Esophagus (tissue), 2 donors: ENCODE results near the gene OPA3. TPM values are rescaled to one million over a fixed set of nuclear protein-coding genes. Genes with fewer than 3 reads are reported as not detected.

Source experiments
- H3K27ac ChIP-seq, 2 donors: one replicate each; pipeline ENCODE4 v1.5.1; 2013; ENCODE audit warnings: low read depth in 2 of 2, mild to moderate bottlenecking in 2 of 2, inconsistent platforms in 1 of 2, low read length in 1 of 2, moderate library complexity in 1 of 2
- H3K27me3 ChIP-seq, 2 donors: one replicate each; pipeline ENCODE4 v1.6.1; 2013; ENCODE audit warnings: low read length in 2 of 2, control low read depth in 1 of 2, mild to moderate bottlenecking in 1 of 2; ENCODE audit not compliant: insufficient read depth in 2 of 2, control insufficient read depth in 1 of 2
- H3K36me3 ChIP-seq, 2 donors: one replicate each; pipeline ENCODE4 v1.6.1; 2013; ENCODE audit warnings: low read length in 1 of 2; ENCODE audit not compliant: control insufficient read depth in 2 of 2, insufficient read depth in 2 of 2
- H3K4me1 ChIP-seq, 2 donors: one replicate each; pipeline ENCODE4 v1.6.1; 2013; ENCODE audit warnings: low read length in 1 of 2; ENCODE audit not compliant: control insufficient read depth in 2 of 2, insufficient read depth in 2 of 2
- H3K4me3 ChIP-seq, 2 donors: one replicate each; pipeline ENCODE4 v1.5.1; 2013; ENCODE audit warnings: low read length in 2 of 2, mild to moderate bottlenecking in 2 of 2, low read depth in 1 of 2, moderate library complexity in 1 of 2
- H3K9me3 ChIP-seq, 2 donors: one replicate each; pipeline ENCODE4 v1.6.1; 2013; ENCODE audit warnings: mild to moderate bottlenecking in 2 of 2, low read depth in 1 of 2, low read length in 1 of 2, moderate library complexity in 1 of 2; ENCODE audit not compliant: control insufficient read depth in 2 of 2, insufficient read depth in 1 of 2
- WGBS, 2 donors: extraction: QIAGEN DNeasy Blood & Tissue Kit; methylation state at CpG; one replicate each; pipeline ENCODE4 v1.1.7; 2013; 5-methylcytosine and 5-hydroxymethylcytosine counted together
- polyA plus RNA-seq, 2 donors: library from polyadenylated mRNA; stranded (reverse); fragments of 200-250 nt; gene quantifications; one replicate each; pipeline ENCODE4 v1.2.3, GENCODE V29; 2013
- donor health status: healthy with polysubstance abuse.
- donor health status: Bipolar disorder and iron deficiency.

Gene OPA3
- polyA plus RNA-seq, 2 donors = 4.0 to 4.6 TPM

DNA sequence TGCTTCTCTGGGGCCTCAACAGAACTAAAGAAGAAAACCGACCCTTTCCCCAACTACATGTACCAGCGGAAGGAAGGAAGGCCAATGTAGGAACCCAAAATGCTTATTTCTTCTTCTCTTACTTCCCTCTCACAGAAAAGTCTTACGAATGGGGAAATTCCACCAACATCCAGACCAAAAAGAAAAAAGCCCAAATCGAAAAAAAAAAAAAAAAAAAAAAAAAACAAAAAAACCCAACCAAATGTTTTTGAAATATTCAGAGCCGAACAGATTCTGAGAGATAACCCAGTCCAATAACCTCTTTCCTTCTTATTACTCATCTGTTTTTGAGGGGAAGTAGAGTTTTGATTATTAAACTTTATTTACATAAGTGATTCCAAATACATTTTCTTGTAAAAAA lies 82.5 kb downstream of the OPA3 start:
- Histone ChIP-seq H3K9me3 (no peaks in the 10 kb centered on the region), H3K4me3 (no peak overlapping the region), H3K27ac (no peak overlapping the region), H3K36me3 (no peaks in the 10 kb centered on the region), H3K27me3 (no peaks in the 10 kb centered on the region), H3K4me1 (peaks cover 8 to 16% of the 10 kb centered on the region in 2 donors)
- 73 to 74% methylated on average over 5 of the region's 5 CpGs for WGBS, 2 donors

DNA sequence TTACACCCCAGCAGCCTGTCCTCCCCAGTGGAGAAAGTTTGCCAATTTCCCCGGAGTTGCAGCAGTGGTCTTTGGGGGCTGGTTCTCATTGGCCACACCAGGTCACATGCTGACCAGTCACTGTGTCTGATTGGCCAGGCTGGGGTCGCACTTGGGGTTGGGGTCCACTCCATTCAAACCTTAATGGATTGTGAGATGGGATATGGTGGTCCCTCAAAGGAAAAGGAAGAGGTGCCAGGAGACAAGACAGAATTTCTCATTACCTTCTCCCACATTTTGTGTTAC lies 82.9 kb downstream of the OPA3 start:
- no peaks in the 10 kb centered on the region for H3K36me3 ChIP-seq
- no peak overlapping the region for H3K4me3 ChIP-seq
- 70 to 81% methylated on average over 2 of the region's 2 CpGs for WGBS, 2 donors
- no peaks in the 10 kb centered on the region for H3K9me3 ChIP-seq
- no peak overlapping the region for H3K27ac ChIP-seq
- H3K4me1 ChIP-seq = peaks cover 8 to 18% of the 10 kb centered on the region in 2 donors
- no peaks in the 10 kb centered on the region for H3K27me3 ChIP-seq

DNA sequence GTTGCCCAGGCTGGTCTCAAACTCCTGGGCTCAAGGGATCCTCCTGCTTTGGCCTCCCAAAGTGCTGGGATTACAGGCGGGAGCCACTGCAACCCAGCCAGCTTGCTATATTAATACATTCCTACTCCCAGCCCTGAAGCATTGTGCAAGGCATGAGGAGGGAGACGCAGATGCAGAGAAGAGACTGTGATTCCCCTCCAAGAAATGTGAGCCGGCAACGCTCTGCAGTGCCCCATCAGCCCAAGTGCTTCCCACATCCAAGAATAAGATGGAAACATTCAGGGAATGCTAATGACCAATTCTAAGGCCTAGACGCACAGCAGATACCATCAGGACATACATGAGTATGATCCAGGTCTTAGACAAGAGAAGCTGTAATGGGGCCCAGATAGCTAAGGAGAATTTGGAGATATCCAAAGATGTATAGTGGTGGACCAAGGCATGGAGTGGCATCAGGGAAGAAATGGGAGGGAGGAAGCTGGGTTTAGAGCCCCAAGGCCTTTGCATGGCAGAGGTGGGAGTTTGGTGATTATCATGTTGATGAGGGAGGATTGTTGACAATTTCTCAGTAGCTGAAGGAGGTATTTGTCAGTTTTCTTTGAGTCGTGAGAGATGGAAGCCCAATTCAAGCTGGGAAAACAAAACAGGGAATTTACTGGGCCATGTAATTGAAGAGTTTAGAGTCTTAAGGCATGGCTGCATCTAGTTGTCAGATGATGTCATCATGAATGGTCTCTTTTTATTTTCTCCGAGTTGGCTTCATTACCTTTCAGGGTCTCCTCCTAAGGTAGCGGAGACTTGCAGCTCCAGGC lies 83.5 kb downstream of the OPA3 start:
- no peaks in the 10 kb centered on the region for H3K27me3 ChIP-seq
- no peak overlapping the region for H3K27ac ChIP-seq
- 86 to 89% methylated on average over 8 of the region's 8 CpGs for WGBS, 2 donors
- H3K4me3 ChIP-seq = no peak overlapping the region
- H3K9me3 ChIP-seq = no peaks in the 10 kb centered on the region
- H3K4me1 ChIP-seq = peaks cover 11 to 22% of the 10 kb centered on the region in 2 donors
- no peaks in the 10 kb centered on the region for H3K36me3 ChIP-seq

DNA sequence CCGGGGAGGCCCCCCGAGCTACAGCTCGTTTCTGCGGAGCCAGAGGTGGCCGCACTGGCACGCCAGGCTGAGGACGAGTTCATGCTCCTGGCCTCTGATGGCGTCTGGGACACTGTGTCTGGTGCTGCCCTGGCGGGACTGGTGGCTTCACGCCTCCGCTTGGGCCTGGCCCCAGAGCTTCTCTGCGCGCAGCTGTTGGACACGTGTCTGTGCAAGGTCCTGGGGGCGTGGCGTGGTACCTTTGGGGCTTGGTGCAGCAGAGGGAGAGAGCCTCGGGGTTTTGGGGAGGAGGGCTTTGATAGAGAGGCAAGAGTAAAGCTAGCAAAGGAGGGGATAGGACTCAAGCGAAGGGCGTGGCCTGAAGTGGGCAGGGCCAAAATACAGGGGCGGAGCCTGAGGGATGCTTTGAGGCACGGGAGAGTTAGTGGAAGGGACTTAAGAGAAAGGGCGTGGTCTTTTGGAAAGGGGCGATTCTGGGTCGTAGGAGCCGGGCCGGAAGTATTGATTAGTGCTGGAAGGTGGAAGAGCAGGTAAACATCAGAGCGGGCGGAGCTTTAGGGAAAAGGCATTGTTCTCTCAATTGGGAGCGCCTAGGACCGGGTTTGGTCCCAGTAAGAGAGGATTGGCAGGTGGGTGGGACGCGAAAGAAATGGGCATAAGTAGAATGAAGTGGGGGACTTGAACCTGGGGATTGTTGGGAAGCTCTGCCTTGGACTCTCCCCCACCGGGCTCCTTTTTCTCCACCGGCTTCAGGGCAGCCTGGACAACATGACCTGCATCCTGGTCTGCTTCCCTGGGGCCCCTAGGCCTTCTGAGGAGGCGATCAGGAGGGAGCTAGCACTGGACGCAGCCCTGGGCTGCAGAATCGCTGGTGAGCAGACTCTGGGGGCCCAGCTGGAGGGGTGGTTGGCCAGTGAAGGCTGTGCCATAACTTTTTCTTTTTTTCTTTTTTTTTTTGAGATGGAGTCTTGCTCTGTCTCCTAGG lies 85.1 kb downstream of the OPA3 start:
- H3K36me3 ChIP-seq = no peaks in the 10 kb centered on the region
- 12 to 16% methylated on average over 37 of the region's 37 CpGs for WGBS, 2 donors
- H3K4me1 ChIP-seq = peaks cover 11 to 22% of the 10 kb centered on the region in 2 donors
- no peaks in the 10 kb centered on the region for H3K9me3 ChIP-seq
- peak overlapping the region in 1 of 2 donors; percentile 33 for H3K4me3 ChIP-seq
- H3K27me3 ChIP-seq = no peaks in the 10 kb centered on the region
- no peak overlapping the region for H3K27ac ChIP-seq

DNA sequence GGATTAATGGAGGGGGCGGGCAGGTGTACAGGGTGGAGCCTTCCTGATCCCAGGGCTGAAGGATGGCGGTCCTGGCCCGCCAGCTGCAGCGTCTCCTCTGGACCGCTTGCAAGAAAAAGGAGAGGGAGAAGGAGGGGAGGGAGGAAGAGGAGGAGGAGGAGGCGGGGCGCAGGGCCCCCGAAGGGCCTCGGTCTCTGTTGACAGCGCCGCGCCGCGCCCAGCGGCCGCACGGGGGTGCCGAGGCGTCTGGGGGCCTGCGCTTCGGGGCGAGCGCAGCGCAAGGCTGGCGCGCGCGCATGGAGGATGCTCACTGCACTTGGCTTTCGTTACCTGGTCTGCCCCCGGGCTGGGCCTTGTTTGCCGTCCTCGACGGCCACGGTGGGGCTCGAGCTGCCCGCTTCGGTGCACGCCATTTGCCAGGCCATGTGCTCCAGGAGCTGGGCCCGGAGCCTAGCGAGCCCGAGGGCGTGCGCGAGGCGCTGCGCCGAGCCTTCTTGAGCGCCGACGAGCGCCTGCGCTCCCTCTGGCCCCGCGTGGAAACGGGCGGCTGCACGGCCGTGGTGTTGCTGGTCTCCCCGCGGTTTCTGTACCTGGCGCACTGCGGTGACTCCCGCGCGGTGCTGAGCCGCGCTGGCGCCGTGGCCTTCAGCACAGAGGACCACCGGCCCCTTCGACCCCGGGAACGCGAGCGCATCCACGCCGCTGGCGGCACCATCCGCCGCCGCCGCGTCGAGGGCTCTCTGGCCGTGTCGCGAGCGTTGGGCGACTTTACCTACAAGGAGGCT lies 86.0 kb downstream of the OPA3 start, which contains the start of gene PPM1N:
Gene PPM1N (plus strand): TSS at position 33 of the 785 bp plus-strand sequence. CDS start 30 bp downstream, at position 63.
- Histone ChIP-seq H3K4me3 (peak within 1 kb of the TSS; percentile 34 to 66), H3K9me3 (no peaks in the 10 kb centered on the region), H3K27ac (peak within 1 kb of the TSS; percentile 8 to 47), H3K36me3 (no peaks in the 10 kb centered on the region), H3K4me1 (peaks cover 11 to 22% of the 10 kb centered on the region in 2 donors), H3K27me3 (no peaks in the 10 kb centered on the region)
- 2% methylated on average over 74 to 89 of the region's 89 CpGs for WGBS, 2 donors

DNA sequence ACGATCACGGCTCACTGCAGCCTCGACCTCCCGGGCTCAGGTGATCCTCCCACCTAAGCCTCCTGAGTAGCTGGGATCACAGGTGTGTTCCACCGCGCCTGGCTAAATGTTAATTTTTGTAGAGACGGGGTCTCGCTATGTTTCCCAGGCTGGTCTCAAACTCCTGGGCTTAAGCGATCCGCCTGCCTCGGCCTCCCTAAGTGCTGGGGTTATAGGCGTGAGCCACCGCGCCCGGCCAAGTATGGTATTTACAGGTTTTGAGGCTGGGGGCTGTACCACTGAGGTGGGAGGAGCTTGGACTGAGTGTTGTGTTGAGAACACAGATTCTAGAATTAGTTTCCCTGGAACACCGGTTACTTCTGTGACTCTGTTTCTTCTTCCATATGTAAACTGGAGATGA lies 86.8 kb downstream of the OPA3 start:
- Histone ChIP-seq H3K9me3 (no peaks in the 10 kb centered on the region), H3K27me3 (no peaks in the 10 kb centered on the region), H3K4me1 (peaks cover 11 to 22% of the 10 kb centered on the region in 2 donors), H3K36me3 (no peaks in the 10 kb centered on the region), H3K4me3 (no peak overlapping the region), H3K27ac (no peak overlapping the region)
- 27 to 36% methylated on average over 16 of the region's 16 CpGs for WGBS, 2 donors

DNA sequence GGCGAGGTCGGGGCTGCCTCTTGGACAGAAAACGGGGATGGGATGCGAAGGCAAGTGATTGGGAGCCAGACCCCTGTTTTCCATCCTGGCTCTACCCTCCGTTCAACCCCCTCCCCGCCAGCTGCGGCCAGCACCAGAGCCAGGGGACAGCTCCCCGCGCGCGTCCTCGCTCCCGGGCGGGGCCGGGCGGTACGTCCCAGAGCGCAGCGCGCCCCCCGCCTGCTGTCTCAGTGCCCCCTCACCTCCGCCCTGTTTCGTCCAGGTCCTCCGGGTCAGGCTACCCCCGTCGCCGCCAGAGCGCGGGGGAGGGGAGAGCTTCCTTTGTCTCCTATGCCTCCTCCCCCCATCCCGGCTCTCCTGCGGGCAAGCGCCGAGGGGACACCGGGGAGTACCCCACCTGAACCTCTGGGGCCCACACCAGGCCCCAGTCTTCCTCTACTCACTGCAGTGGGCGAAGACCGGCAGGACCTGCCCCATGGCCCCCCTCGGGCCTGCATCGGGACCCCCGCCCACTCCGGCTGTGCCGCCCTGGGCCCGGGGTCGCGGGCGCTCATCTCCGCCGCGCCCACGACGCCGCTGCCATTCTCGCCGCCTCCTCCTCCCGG lies 88.2 kb downstream of the OPA3 start:
- Histone ChIP-seq H3K9me3 (no peaks in the 10 kb centered on the region), H3K36me3 (no peaks in the 10 kb centered on the region), H3K4me1 (peaks cover 11 to 22% of the 10 kb centered on the region in 2 donors), H3K27me3 (no peaks in the 10 kb centered on the region), H3K4me3 (peak overlapping the region; percentile 56 to 66), H3K27ac (no peak overlapping the region)
- 1% methylated on average over 47 to 54 of the region's 54 CpGs for WGBS, 2 donors

DNA sequence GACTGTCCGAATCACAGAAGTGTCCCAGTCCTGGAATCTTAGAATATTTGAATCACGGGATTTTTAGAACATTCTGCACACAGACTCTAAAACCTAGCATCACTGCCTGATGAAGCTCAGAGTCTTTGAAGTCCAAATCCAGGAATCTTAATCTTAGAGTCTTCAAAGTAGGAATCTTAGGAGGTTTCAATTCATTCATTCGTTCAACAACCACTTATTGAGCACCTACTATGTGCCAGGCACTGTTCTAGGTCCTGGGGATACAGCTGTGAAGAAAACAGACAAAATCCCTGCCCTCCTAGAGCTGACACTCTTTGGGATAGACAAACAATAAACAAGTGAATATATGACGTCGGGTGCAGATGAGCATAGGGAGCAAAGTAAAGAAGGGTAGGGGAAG lies 89.4 kb downstream of the OPA3 start:
- no peaks in the 10 kb centered on the region for H3K9me3 ChIP-seq
- H3K4me1 ChIP-seq = peaks cover 11 to 22% of the 10 kb centered on the region in 2 donors
- H3K27ac ChIP-seq = no peak overlapping the region
- H3K36me3 ChIP-seq = no peaks in the 10 kb centered on the region
- 81 to 83% methylated on average over 5 of the region's 5 CpGs for WGBS, 2 donors
- no peak overlapping the region for H3K4me3 ChIP-seq
- no peaks in the 10 kb centered on the region for H3K27me3 ChIP-seq
